DND-41 (cell line): ENCODE measurements around the gene SLC15A5.

Source experiments
- EZH2 ChIP-seq: IDR thresholded peaks from 3 replicates; pipeline ENCODE4 v1.6.1; 2012; ENCODE audit warnings: borderline replicate concordance, low read depth, mild to moderate bottlenecking, moderate library complexity, low read length, inconsistent platforms; ENCODE audit not compliant: severe bottlenecking
- TF ChIP-seq, protein P1 (sequence below): IDR thresholded peaks from 2 replicates; pipeline ENCODE4 v1.5.1; 2012; ENCODE audit warnings: borderline replicate concordance, low read length, moderate library complexity, mild to moderate bottlenecking; ENCODE audit not compliant: poor library complexity, severe bottlenecking; ENCODE audit errors: extremely low read depth

GRCh38 chr12:16184681-16185080 lies 92.8 kb downstream of the SLC15A5 start:
- TF ChIP-seq, protein P1, sequence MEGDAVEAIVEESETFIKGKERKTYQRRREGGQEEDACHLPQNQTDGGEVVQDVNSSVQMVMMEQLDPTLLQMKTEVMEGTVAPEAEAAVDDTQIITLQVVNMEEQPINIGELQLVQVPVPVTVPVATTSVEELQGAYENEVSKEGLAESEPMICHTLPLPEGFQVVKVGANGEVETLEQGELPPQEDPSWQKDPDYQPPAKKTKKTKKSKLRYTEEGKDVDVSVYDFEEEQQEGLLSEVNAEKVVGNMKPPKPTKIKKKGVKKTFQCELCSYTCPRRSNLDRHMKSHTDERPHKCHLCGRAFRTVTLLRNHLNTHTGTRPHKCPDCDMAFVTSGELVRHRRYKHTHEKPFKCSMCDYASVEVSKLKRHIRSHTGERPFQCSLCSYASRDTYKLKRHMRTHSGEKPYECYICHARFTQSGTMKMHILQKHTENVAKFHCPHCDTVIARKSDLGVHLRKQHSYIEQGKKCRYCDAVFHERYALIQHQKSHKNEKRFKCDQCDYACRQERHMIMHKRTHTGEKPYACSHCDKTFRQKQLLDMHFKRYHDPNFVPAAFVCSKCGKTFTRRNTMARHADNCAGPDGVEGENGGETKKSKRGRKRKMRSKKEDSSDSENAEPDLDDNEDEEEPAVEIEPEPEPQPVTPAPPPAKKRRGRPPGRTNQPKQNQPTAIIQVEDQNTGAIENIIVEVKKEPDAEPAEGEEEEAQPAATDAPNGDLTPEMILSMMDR = no peak
- no peak for TF ChIP-seq EZH2
